ENCODE results near the gene RNF208. TPM values are rescaled to one million over a fixed set of nuclear protein-coding genes. Genes with fewer than 3 reads are reported as not detected.

Gene RNF208
- total RNA-seq, 2 experiments from 2014 or later: 8.0 to 10.4 TPM

DNA sequence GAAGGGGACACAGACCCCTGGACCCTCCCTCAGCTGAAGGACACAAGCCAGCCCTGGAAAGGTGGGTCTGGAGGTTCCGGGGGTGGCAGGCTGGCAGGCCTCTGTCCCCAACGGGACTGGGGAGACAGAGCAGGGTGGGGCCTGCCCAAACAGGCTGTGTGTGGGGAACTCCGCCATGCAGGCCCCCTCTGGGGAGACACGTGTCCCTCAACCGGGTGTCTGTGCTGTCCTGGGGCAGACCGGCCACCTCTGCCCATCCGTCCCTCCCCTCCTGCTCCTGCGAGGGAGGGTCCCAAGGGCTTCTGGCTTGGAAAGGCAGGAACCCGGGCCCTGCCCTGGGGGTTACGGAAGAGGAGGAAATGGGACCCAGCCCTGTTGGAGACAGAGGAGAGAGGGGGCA, 10.1 kb upstream of the RNF208 start:
- TF ChIP-seq, protein P1, sequence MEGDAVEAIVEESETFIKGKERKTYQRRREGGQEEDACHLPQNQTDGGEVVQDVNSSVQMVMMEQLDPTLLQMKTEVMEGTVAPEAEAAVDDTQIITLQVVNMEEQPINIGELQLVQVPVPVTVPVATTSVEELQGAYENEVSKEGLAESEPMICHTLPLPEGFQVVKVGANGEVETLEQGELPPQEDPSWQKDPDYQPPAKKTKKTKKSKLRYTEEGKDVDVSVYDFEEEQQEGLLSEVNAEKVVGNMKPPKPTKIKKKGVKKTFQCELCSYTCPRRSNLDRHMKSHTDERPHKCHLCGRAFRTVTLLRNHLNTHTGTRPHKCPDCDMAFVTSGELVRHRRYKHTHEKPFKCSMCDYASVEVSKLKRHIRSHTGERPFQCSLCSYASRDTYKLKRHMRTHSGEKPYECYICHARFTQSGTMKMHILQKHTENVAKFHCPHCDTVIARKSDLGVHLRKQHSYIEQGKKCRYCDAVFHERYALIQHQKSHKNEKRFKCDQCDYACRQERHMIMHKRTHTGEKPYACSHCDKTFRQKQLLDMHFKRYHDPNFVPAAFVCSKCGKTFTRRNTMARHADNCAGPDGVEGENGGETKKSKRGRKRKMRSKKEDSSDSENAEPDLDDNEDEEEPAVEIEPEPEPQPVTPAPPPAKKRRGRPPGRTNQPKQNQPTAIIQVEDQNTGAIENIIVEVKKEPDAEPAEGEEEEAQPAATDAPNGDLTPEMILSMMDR (IDR thresholded peaks at IDR 0.05): no peak
- Mint-ChIP-seq H3K4me1 (ENCODE audit: low read depth) (peaks cover 6% of the 10 kb centered on the region), H3K9me3 (no peaks in the 10 kb centered on the region), H3K27me3 (peaks cover 11% of the 10 kb centered on the region), H3K4me3 (no peak overlapping the region), H3K36me3 (ENCODE audit: low read depth) (no peaks in the 10 kb centered on the region), H3K27ac (no peak overlapping the region)
- ChIA-PET POLR2A (no interaction called here), CTCF (no interaction called here)
- no peak for ATAC-seq
- DNase-seq: no peak
- intact Hi-C loops (cut with micrococcal nuclease): no loop called here

DNA sequence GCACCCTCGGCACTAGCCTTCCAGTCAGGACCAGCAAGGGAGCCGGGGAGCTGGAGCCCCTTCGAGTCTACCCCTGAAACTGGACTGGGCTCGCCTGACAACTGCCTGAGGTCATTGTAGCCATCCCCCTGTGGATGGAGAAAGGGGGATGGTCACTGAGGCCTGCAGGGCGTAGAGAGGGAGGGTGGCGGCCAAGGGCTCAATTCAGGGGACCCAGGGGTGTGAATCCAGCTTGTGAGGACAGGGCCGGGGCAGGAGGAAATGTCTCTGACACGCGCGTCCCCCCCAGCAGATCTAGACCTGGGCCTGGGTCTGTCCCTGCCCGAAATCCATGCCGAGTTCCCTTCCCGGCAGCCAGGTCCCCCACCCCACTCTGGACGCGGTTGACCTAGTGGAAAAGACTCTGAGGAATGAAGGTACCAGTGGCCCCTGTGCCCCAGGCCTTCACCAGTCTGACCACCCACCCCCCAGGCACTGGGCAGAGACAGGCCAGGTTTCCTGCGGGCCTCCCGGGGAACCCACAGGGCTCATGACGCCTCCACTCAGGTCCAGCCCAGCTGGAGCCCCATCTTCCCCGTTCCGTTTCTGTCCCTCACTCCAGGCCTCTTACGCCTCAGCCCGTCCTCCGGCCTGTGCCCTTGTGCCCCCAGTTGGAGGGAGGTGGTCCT, 9.5 kb upstream of the RNF208 start:
- intact Hi-C loops (cut with micrococcal nuclease): no loop called here
- ChIA-PET CTCF (interaction anchor here (0.8 kb wide), 1 partner anchor 31 kb away, joined by 3 read pairs; the partner anchor contains the start of gene TPRN), POLR2A (interaction anchor here (2.3 kb wide), 1 partner anchor 9 kb away, joined by 8 read pairs; the partner anchor contains the start of gene TUBB4B)
- H3K27ac Mint-ChIP-seq: no peak overlapping the region
- H3K4me1 Mint-ChIP-seq (ENCODE audit: low read depth): peaks cover 3% of the 10 kb centered on the region
- no peak overlapping the region for H3K4me3 Mint-ChIP-seq
- no peak for ATAC-seq
- DNase-seq: no peak
- TF ChIP-seq, protein P1 (IDR thresholded peaks at IDR 0.05): no peak
- H3K9me3 Mint-ChIP-seq: no peaks in the 10 kb centered on the region
- peaks cover 11% of the 10 kb centered on the region for H3K27me3 Mint-ChIP-seq
- no peaks in the 10 kb centered on the region for H3K36me3 Mint-ChIP-seq (ENCODE audit: low read depth)

DNA sequence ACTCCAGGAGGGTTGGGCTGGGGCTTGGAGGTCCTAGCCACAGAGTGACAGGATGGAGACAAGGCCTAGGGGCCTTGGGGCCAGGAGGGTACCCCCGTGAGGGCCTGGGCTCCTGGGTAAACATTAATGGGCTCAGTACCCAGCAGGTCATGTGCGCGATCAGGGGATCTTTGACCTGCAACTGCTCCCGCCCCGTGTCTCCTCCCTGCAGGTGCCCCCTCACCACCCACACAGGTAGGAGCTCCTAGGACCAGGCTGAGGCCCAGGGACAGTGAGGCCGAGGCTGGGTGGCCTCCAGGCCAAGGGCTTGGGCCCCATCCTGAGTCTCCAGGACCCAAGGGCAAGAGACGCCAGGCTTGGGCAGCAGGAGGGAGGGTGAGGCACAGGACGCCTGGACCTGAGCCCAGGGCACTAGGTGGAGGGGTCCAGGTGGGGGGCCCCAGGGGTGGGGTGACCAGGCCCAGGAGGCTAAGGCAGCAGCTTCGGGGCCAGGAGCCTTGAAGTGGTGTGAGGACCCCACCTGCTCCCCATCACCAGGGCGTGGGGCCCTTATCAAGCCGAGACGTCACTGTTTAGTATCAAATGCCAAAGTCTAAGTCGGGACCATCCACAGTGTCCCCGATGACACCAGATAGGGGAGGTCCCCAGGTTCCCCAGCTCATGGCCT, 8.8 kb upstream of the RNF208 start, which contains the start of gene SLC34A3:
Gene SLC34A3, plus strand, starts transcription at position 197 of the 667 bp plus-strand sequence. CDS start 802 bp downstream, outside the sequence.
- Mint-ChIP-seq H3K4me3 (no peak within 1 kb of the TSS), H3K9me3 (no peaks in the 10 kb centered on the region), H3K27me3 (peaks cover 11% of the 10 kb centered on the region), H3K27ac (no peak within 1 kb of the TSS), H3K36me3 (ENCODE audit: low read depth) (no peaks in the 10 kb centered on the region), H3K4me1 (ENCODE audit: low read depth) (peaks cover 3% of the 10 kb centered on the region)
- ChIA-PET POLR2A (interaction anchor here (2.3 kb wide), 1 partner anchor 10 kb away, joined by 8 read pairs; the partner anchor contains the start of gene TUBB4B), CTCF (interaction anchor here (0.8 to 1.2 kb wide), 2 partner anchors 30 to 54 kb away, joined by 3 read pairs; partner anchors contain the start of gene TPRN)
- TF ChIP-seq, protein P1 (IDR thresholded peaks at IDR 0.05): no peak
- no peak for ATAC-seq
- DNase-seq: no peak
- intact Hi-C loops (cut with micrococcal nuclease): no loop called here

DNA sequence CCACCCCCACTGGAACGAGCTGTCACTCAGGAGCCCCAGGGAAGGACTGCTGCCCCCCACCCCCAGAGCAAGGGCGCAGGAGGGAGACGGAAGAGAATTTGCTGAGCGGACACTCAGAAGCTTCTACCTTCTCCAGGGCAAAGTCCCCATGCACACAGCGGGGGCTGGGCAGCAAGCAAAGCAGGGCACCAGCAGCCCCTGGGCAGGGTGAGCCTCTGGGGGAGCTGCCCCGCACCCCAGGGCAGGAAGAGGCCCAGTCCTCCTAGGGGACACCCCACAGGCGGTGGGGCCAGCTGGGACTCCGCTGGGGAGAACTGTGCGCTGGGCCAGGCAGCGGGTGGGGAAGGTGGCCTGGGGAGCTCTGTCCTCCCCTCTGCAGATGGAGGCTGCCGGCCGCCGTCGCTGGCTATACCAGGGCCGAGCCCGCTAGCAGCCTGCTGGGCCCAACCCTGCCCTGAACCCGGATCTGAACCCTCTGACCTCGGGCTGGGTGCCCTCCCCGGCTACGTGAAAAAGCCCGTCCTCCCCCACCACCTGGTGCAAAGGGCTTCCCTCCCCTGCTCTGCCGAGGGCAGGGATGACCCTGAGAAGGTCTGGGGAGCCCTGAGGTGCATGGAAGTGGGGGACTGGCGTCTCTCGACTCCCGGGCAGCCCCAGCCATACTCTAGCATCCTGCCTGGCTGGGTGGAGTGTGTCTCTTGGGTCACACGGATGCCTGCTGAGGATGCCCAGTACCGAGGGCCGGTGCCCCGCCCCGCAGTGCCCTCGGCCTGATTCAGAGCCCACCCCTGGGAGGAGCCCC, 8.1 kb upstream of the RNF208 start:
- no peak overlapping the region for H3K27ac Mint-ChIP-seq

More for the DNA sequence above, 8.1 kb upstream of the RNF208 start:
- no peak for ATAC-seq
- CTCF ChIA-PET: interaction anchor here (1.1 to 1.2 kb wide), 2 partner anchors 53 to 184 kb away, joined by 3 read pairs; partner anchors contain the start of gene NPDC1
- Mint-ChIP-seq H3K27me3 (peaks cover 9% of the 10 kb centered on the region), H3K36me3 (ENCODE audit: low read depth) (no peaks in the 10 kb centered on the region), H3K9me3 (no peaks in the 10 kb centered on the region), H3K4me3 (no peak overlapping the region), H3K4me1 (ENCODE audit: low read depth) (peaks cover 3% of the 10 kb centered on the region)
- no peak for DNase-seq
- intact Hi-C loops (cut with micrococcal nuclease): loop anchor here (5.0 kb wide), 1 partner anchor 108 kb away; no protein-coding TSS in a partner anchor
- TF ChIP-seq, protein P1 (IDR thresholded peaks at IDR 0.05): no peak
- POLR2A ChIA-PET: interaction anchor here (2.3 kb wide), 1 partner anchor 10 kb away, joined by 8 read pairs; the partner anchor contains the start of gene TUBB4B
